WTC11 (cell line): ENCODE data around the gene PDZD2.

Experiments
- CREB1 ChIP-seq: sonication (generic); formaldehyde crosslinking; IDR thresholded peaks from 2 replicates; pipeline ENCODE4 v1.8.0; 2023; ENCODE audit warnings: mild to moderate bottlenecking, missing genetic modification reagents
- IRF1 ChIP-seq: sonication (generic); formaldehyde crosslinking; IDR thresholded peaks from 2 replicates; pipeline ENCODE4 v1.8.0; 2023; ENCODE audit warnings: missing genetic modification reagents
- NFE2L1 ChIP-seq: sonication (generic); formaldehyde crosslinking; IDR thresholded peaks from 2 replicates; pipeline ENCODE4 v1.8.1; 2023; ENCODE audit warnings: missing genetic modification reagents
- NR1H2 ChIP-seq: sonication (generic); formaldehyde crosslinking; IDR thresholded peaks from 2 replicates; pipeline ENCODE4 v1.9.0; 2021; ENCODE audit warnings: mild to moderate bottlenecking, moderate library complexity, missing genetic modification reagents
- TEAD4 ChIP-seq: sonication (generic); formaldehyde crosslinking; IDR thresholded peaks from 2 replicates; pipeline ENCODE4 v1.8.0; 2022; ENCODE audit warnings: mild to moderate bottlenecking, missing genetic modification reagents
- USF2 ChIP-seq: sonication (generic); formaldehyde crosslinking; IDR thresholded peaks from 2 replicates; pipeline ENCODE4 v1.8.1; 2023; ENCODE audit warnings: mild to moderate bottlenecking, missing genetic modification reagents, moderate library complexity
- ZNF138 ChIP-seq: sonication (generic); formaldehyde crosslinking; conservative IDR thresholded peaks from 2 replicates; pipeline ENCODE4 v1.8.1; 2022; ENCODE audit warnings: mild to moderate bottlenecking, moderate library complexity, missing genetic modification reagents
- TF ChIP-seq, protein P1 (sequence below): sonication (generic); formaldehyde crosslinking; conservative IDR thresholded peaks from 2 replicates; pipeline ENCODE4 v1.8.1; 2022; ENCODE audit warnings: mild to moderate bottlenecking, missing genetic modification reagents
- TF ChIP-seq, protein P2 (sequence below): fragments of 200-600 bp; IDR thresholded peaks from 2 replicates; pipeline ENCODE4 v1.8.0; 2022; ENCODE audit warnings: antibody characterized with exemption
- TF ChIP-seq, protein P3 (sequence below): sonication (generic); formaldehyde crosslinking; IDR thresholded peaks from 2 replicates; pipeline ENCODE4 v1.8.1; 2023; ENCODE audit warnings: mild to moderate bottlenecking, moderate library complexity, missing genetic modification reagents
- TF ChIP-seq, protein P4 (sequence below): sonication (generic); formaldehyde crosslinking; IDR thresholded peaks from 2 replicates; pipeline ENCODE4 v1.8.0; 2022; ENCODE audit warnings: mild to moderate bottlenecking, missing genetic modification reagents
- TF ChIP-seq, protein P5 (sequence below): sonication (generic); formaldehyde crosslinking; IDR thresholded peaks from 2 replicates; pipeline ENCODE4 v1.8.1; 2022; ENCODE audit warnings: mild to moderate bottlenecking, moderate library complexity, missing genetic modification reagents

- TF ChIP-seq NFE2L1 (CRISPR knock-in tag) (no peak), NR1H2 (CRISPR knock-in tag) (no peak), CREB1 (CRISPR knock-in tag) (no peak), TEAD4 (CRISPR knock-in tag) (no peak), USF2 (CRISPR knock-in tag) (no peak), IRF1 (CRISPR knock-in tag) (no peak), ZNF138 (no peak)
- TF ChIP-seq, protein P1, sequence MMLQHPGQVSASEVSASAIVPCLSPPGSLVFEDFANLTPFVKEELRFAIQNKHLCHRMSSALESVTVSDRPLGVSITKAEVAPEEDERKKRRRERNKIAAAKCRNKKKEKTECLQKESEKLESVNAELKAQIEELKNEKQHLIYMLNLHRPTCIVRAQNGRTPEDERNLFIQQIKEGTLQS (CRISPR knock-in tag) = no peak
- TF ChIP-seq, protein P2, sequence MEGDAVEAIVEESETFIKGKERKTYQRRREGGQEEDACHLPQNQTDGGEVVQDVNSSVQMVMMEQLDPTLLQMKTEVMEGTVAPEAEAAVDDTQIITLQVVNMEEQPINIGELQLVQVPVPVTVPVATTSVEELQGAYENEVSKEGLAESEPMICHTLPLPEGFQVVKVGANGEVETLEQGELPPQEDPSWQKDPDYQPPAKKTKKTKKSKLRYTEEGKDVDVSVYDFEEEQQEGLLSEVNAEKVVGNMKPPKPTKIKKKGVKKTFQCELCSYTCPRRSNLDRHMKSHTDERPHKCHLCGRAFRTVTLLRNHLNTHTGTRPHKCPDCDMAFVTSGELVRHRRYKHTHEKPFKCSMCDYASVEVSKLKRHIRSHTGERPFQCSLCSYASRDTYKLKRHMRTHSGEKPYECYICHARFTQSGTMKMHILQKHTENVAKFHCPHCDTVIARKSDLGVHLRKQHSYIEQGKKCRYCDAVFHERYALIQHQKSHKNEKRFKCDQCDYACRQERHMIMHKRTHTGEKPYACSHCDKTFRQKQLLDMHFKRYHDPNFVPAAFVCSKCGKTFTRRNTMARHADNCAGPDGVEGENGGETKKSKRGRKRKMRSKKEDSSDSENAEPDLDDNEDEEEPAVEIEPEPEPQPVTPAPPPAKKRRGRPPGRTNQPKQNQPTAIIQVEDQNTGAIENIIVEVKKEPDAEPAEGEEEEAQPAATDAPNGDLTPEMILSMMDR = no peak
- TF ChIP-seq, protein P3, sequence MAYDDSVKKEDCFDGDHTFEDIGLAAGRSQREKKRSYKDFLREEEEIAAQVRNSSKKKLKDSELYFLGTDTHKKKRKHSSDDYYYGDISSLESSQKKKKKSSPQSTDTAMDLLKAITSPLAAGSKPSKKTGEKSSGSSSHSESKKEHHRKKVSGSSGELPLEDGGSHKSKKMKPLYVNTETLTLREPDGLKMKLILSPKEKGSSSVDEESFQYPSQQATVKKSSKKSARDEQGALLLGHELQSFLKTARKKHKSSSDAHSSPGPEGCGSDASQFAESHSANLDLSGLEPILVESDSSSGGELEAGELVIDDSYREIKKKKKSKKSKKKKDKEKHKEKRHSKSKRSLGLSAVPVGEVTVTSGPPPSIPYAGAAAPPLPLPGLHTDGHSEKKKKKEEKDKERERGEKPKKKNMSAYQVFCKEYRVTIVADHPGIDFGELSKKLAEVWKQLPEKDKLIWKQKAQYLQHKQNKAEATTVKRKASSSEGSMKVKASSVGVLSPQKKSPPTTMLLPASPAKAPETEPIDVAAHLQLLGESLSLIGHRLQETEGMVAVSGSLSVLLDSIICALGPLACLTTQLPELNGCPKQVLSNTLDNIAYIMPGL (CRISPR knock-in tag) = no peak
- TF ChIP-seq, protein P4, sequence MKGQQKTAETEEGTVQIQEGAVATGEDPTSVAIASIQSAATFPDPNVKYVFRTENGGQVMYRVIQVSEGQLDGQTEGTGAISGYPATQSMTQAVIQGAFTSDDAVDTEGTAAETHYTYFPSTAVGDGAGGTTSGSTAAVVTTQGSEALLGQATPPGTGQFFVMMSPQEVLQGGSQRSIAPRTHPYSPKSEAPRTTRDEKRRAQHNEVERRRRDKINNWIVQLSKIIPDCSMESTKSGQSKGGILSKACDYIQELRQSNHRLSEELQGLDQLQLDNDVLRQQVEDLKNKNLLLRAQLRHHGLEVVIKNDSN (CRISPR knock-in tag) = no peak
- TF ChIP-seq, protein P5, sequence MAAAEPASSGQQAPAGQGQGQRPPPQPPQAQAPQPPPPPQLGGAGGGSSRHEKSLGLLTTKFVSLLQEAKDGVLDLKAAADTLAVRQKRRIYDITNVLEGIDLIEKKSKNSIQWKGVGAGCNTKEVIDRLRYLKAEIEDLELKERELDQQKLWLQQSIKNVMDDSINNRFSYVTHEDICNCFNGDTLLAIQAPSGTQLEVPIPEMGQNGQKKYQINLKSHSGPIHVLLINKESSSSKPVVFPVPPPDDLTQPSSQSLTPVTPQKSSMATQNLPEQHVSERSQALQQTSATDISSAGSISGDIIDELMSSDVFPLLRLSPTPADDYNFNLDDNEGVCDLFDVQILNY = no peak
Measured at GRCh38 chr5:32008746-32009145, 369.8 kb downstream of the PDZD2 start.
